ENCODE measurements around the gene CDK3.
A peak's percentile ranks its signal among the peaks of the same experiment; 100 is the strongest.

CDK3 gene

GRCh38 chr17:75976175-75976848 is 24.3 kb upstream of the CDK3 start:
- TF ChIP-seq FOXM1 (IDR thresholded peaks at IDR 0.05; ENCODE audit: borderline replicate concordance, low read depth) (no peak), ZBTB7A (IDR thresholded peaks at IDR 0.05; ENCODE audit: low read depth) (no peak), NFIC (IDR thresholded peaks at IDR 0.05) (no peak), RAD21 (IDR thresholded peaks at IDR 0.05; ENCODE audit: low read depth) (no peak), YY1 (IDR thresholded peaks at IDR 0.05; ENCODE audit: low read depth) (no peak), CREB1 (IDR thresholded peaks at IDR 0.05; ENCODE audit: low read depth) (no peak), TAF1 (IDR thresholded peaks at IDR 0.05; ENCODE audit: low read depth) (no peak), EP300 (IDR thresholded peaks at IDR 0.05; ENCODE audit: borderline replicate concordance) (no peak), TCF12 (IDR thresholded peaks at IDR 0.05; ENCODE audit: low read depth) (no peak), TEAD4 (IDR thresholded peaks at IDR 0.05) (no peak), EGR1 (IDR thresholded peaks at IDR 0.05) (no peak), CEBPB (IDR thresholded peaks at IDR 0.05) (no peak)
- TF ChIP-seq, protein P1, sequence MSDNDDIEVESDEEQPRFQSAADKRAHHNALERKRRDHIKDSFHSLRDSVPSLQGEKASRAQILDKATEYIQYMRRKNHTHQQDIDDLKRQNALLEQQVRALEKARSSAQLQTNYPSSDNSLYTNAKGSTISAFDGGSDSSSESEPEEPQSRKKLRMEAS (IDR thresholded peaks at IDR 0.05): no peak
- TF ChIP-seq, protein P2, sequence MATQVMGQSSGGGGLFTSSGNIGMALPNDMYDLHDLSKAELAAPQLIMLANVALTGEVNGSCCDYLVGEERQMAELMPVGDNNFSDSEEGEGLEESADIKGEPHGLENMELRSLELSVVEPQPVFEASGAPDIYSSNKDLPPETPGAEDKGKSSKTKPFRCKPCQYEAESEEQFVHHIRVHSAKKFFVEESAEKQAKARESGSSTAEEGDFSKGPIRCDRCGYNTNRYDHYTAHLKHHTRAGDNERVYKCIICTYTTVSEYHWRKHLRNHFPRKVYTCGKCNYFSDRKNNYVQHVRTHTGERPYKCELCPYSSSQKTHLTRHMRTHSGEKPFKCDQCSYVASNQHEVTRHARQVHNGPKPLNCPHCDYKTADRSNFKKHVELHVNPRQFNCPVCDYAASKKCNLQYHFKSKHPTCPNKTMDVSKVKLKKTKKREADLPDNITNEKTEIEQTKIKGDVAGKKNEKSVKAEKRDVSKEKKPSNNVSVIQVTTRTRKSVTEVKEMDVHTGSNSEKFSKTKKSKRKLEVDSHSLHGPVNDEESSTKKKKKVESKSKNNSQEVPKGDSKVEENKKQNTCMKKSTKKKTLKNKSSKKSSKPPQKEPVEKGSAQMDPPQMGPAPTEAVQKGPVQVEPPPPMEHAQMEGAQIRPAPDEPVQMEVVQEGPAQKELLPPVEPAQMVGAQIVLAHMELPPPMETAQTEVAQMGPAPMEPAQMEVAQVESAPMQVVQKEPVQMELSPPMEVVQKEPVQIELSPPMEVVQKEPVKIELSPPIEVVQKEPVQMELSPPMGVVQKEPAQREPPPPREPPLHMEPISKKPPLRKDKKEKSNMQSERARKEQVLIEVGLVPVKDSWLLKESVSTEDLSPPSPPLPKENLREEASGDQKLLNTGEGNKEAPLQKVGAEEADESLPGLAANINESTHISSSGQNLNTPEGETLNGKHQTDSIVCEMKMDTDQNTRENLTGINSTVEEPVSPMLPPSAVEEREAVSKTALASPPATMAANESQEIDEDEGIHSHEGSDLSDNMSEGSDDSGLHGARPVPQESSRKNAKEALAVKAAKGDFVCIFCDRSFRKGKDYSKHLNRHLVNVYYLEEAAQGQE (IDR thresholded peaks at IDR 0.05; ENCODE audit: low read depth): no peak
- TF ChIP-seq, protein P3, sequence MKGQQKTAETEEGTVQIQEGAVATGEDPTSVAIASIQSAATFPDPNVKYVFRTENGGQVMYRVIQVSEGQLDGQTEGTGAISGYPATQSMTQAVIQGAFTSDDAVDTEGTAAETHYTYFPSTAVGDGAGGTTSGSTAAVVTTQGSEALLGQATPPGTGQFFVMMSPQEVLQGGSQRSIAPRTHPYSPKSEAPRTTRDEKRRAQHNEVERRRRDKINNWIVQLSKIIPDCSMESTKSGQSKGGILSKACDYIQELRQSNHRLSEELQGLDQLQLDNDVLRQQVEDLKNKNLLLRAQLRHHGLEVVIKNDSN (IDR thresholded peaks at IDR 0.05): no peak

GRCh38 chr17:75978938-75979704 is 21.5 kb upstream of the CDK3 start, which contains the start of the genes ACOX1 and TEN1:
TSS of gene ACOX1 (minus strand) at chr17:75979166. CDS start at chr17:75979073, 93 bp downstream.
TSS of gene TEN1 (plus strand) at chr17:75979240. CDS start at chr17:75986193, 6,953 bp downstream.
- TF ChIP-seq EP300 (IDR thresholded peaks at IDR 0.05; ENCODE audit: borderline replicate concordance): no peak; the same call in 1 of the 2 replicates
- TF ChIP-seq, protein P1 (IDR thresholded peaks at IDR 0.05): peak; percentile 62
- peak; percentile 57 for TF ChIP-seq TCF12 (IDR thresholded peaks at IDR 0.05; ENCODE audit: low read depth)
- peak; percentile 61 for TF ChIP-seq ZBTB7A (IDR thresholded peaks at IDR 0.05; ENCODE audit: low read depth)
- TF ChIP-seq RAD21 (IDR thresholded peaks at IDR 0.05; ENCODE audit: low read depth): no peak
- TF ChIP-seq, protein P3 (IDR thresholded peaks at IDR 0.05): peak; percentile 100
- 0 out of 2 replicates have a peak, but pooled peaks have one; percentile 7 for TF ChIP-seq CREB1 (IDR thresholded peaks at IDR 0.05; ENCODE audit: low read depth)
- TF ChIP-seq CEBPB (IDR thresholded peaks at IDR 0.05): no peak
- TF ChIP-seq TAF1 (IDR thresholded peaks at IDR 0.05; ENCODE audit: low read depth): peak; percentile 84
- TF ChIP-seq, protein P2 (IDR thresholded peaks at IDR 0.05; ENCODE audit: low read depth): no peak
- TF ChIP-seq NFIC (IDR thresholded peaks at IDR 0.05): no peak
- peak; percentile 75 for TF ChIP-seq EGR1 (IDR thresholded peaks at IDR 0.05)
- TF ChIP-seq YY1 (IDR thresholded peaks at IDR 0.05; ENCODE audit: low read depth): peak; percentile 80
- TF ChIP-seq TEAD4 (IDR thresholded peaks at IDR 0.05): 0 out of 2 replicates have a peak, but pooled peaks have one; percentile 9
- no peak; the same call in 1 of the 2 replicates for TF ChIP-seq FOXM1 (IDR thresholded peaks at IDR 0.05; ENCODE audit: borderline replicate concordance, low read depth)

DNA sequence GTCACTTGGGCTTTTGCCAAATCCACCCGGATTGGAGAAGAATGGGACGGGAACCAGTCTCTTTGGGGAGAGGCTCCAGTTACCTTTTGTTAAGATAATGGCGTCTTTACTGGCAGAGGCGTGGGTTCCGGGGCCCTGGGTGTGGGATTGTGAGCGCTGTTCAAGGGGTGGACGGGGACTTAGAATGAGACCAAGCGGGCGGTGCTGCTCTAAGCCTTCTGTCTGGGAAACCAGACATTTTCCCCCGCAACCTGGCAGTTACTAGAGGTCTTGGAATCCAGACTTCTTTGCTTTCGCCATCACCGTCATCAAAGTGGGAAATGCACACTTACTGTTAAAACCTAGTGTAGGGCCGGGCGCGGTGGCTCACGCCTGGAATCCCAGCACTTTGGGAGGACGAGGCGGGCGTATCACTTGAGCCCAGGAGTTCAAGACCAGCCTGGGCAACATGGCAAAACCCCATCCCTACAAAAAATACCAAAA is 20.9 kb upstream of the CDK3 start:
- TF ChIP-seq NFIC (IDR thresholded peaks at IDR 0.05) (peak; percentile 51; the same call in 1 of the 2 replicates), TEAD4 (IDR thresholded peaks at IDR 0.05) (peak; percentile 23; the same call in 1 of the 2 replicates), YY1 (IDR thresholded peaks at IDR 0.05; ENCODE audit: low read depth) (peak; percentile 85), ZBTB7A (IDR thresholded peaks at IDR 0.05; ENCODE audit: low read depth) (no peak; the same call in 1 of the 2 replicates)
- TF ChIP-seq, protein P2 (IDR thresholded peaks at IDR 0.05; ENCODE audit: low read depth): 0 out of 2 replicates have a peak, but pooled peaks have one; percentile 6

All from Ishikawa (cell line).